Lung (tissue), 12 donors: ENCODE data around the gene ABCG2. TPM values are rescaled to one million over a fixed set of nuclear protein-coding genes. Genes with fewer than 3 reads are reported as not detected.

Source experiments
- ATAC-seq: fragments of 200-7000 bp; cut with Tn5 transposase; one replicate; pipeline ENCODE4 v1.9.1; 2020; ENCODE audit warnings: moderate number of reproducible peaks; ENCODE audit not compliant: insufficient read depth, low FRiP score
- DNase-seq, 3 donors: peaks; one replicate each; pipeline ENCODE4 v3.0.0-alpha.2; 2013 to 2017
- H3K27ac ChIP-seq, 2 donors: one replicate each; pipeline ENCODE4 v1.5.1; 2013; ENCODE audit warnings: mild to moderate bottlenecking in 2 of 2, moderate library complexity in 2 of 2, control low read depth in 1 of 2, inconsistent platforms in 1 of 2, low read depth in 1 of 2, low read length in 1 of 2
- H3K27me3 ChIP-seq, 3 donors: one replicate each; pipeline ENCODE4 v1.5.1; 2013; ENCODE audit warnings: low read length in 2 of 3; ENCODE audit not compliant: control insufficient read depth in 3 of 3, insufficient read depth in 3 of 3
- H3K36me3 ChIP-seq, 4 donors: one replicate each; pipeline ENCODE4 v1.5.1; 2013; ENCODE audit warnings: low read length in 4 of 4, mild to moderate bottlenecking in 1 of 4, moderate library complexity in 1 of 4; ENCODE audit not compliant: control insufficient read depth in 4 of 4, insufficient read depth in 4 of 4
- H3K4me1 ChIP-seq, 5 donors: one replicate each; pipeline ENCODE4 v1.5.1; 2013; ENCODE audit warnings: low read length in 5 of 5, mild to moderate bottlenecking in 2 of 5, moderate library complexity in 1 of 5; ENCODE audit not compliant: control insufficient read depth in 5 of 5, insufficient read depth in 5 of 5
- H3K4me3 ChIP-seq: one replicate; pipeline ENCODE4 v1.5.1; 2013; ENCODE audit warnings: mild to moderate bottlenecking, control low read depth, moderate library complexity
- H3K9ac ChIP-seq, 2 donors: one replicate each; pipeline ENCODE4 v1.5.1; 2013; ENCODE audit warnings: low read length in 2 of 2, control low read depth in 1 of 2; ENCODE audit not compliant: insufficient read depth in 1 of 2
- H3K9me3 ChIP-seq, 4 donors: one replicate each; pipeline ENCODE4 v1.5.1; 2013; ENCODE audit warnings: low read length in 3 of 4, mild to moderate bottlenecking in 1 of 4, moderate library complexity in 1 of 4; ENCODE audit not compliant: control insufficient read depth in 4 of 4, insufficient read depth in 3 of 4
- CTCF ChIP-seq: IDR thresholded peaks from 2 replicates; pipeline ENCODE4 v1.5.1; 2012; ENCODE audit warnings: mild to moderate bottlenecking; ENCODE audit errors: control extremely low read depth, extremely low read depth
- WGBS, 2 donors: extraction: QIAGEN DNeasy Blood & Tissue Kit; methylation state at CpG; one replicate each; pipeline ENCODE4 v1.1.7; 2013; 5-methylcytosine and 5-hydroxymethylcytosine counted together
- polyA plus RNA-seq, 2 donors: library from polyadenylated mRNA; stranded (reverse); fragments of 200-250 nt; gene quantifications; one replicate each; pipeline ENCODE4 v1.2.1, GENCODE V29; 2013
- total RNA-seq, 2 donors: library from RNA; depleted of rRNA in 1 of 2; stranded (reverse); fragments of >200 nt in 1 of 2; gene quantifications; one replicate each; pipeline ENCODE4 v1.2.1, GENCODE V29; 2014 to 2021
- donor health status: control.
- donor health status: control.
- donor health status: Bipolar disorder and iron deficiency.
- donor health status: healthy.
- donor health status: DM: yes; HTN: yes; CAD: no.

ABCG2 gene
- total and polyA plus RNA-seq, 4 donors: 1.0 to 15.7 (median 3.3) TPM

- no peaks in the 10 kb centered on the region for H3K27me3 ChIP-seq
- no peak overlapping the region for H3K9ac ChIP-seq
- H3K27ac ChIP-seq: no peak overlapping the region
- DNase-seq (peak in 2 of 3 donors; percentile 3 to 20), ATAC-seq (no peak)
- H3K9me3 ChIP-seq: no peaks in the 10 kb centered on the region
- peaks cover 0 to 3% (median 0%) of the 10 kb centered on the region in 4 donors for H3K36me3 ChIP-seq
- WGBS, 2 donors: 75 to 82% methylated on average over 4 of the region's 4 CpGs
- no peak overlapping the region for H3K4me3 ChIP-seq
- H3K4me1 ChIP-seq: peaks cover 0 to 8% (median 2%) of the 10 kb centered on the region in 5 donors
- TF ChIP-seq CTCF: no peak
These were observed 53.4 kb downstream of the ABCG2 start for GRCh38 chr4:88104902-88105610.

DNA sequence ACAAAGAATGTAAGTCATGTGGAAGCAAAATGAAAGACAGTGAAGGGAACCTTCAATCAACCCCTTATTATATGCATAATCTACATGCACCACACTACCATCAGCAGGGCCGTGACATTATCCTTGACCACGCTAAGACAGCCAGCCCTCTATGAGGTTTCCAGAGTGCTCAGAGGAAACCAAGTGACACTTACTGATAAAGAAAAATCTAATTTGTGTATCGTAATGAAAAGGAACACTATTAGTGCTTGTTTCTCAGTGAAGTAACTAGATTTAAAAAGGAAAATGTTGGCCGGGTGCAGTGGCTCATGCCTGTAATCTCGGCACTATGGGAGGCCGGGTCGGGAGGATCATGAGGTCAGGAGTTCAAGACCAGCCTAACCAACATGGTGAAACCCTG, 56.4 kb downstream of the ABCG2 start:
- Histone ChIP-seq H3K4me1 (peaks cover 0 to under 1% (median 0%) of the 10 kb centered on the region in 5 donors), H3K4me3 (no peak overlapping the region), H3K27ac (no peak overlapping the region), H3K36me3 (peaks cover 0 to 7% (median 3%) of the 10 kb centered on the region in 4 donors), H3K9ac (no peak overlapping the region), H3K9me3 (no peaks in the 10 kb centered on the region), H3K27me3 (no peaks in the 10 kb centered on the region)
- 79 to 85% methylated on average over 7 of the region's 7 CpGs for WGBS, 2 donors
- no peak for TF ChIP-seq CTCF
- ATAC-seq (no peak), DNase-seq (no peak)

DNA sequence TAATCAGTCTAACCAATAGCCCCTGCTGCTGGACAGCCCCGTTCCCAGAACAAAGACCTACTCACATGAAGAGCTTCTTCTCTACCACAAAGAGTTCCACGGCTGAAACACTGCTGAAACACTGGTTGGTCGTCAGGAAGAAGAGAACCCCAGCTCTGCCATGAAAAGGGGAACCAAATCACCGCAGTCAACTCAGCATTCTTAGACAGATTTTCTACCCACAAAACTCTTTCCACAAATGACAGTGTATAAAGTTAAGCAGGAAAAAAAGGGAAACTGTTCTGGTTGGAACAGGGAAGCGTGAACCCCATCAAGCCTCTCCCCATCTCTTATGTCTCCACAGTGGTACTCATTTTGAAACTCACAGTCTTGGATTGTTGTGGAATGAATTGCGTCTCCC, 57.3 kb downstream of the ABCG2 start:
- H3K9me3 ChIP-seq: no peaks in the 10 kb centered on the region
- H3K4me1 ChIP-seq: no peaks in the 10 kb centered on the region
- WGBS, 2 donors: 49 to 68% methylated on average over 6 of the region's 6 CpGs
- no peaks in the 10 kb centered on the region for H3K27me3 ChIP-seq
- no peak overlapping the region for H3K9ac ChIP-seq
- TF ChIP-seq CTCF: no peak
- peak in 2 of 3 donors; percentile 9 to 15 for DNase-seq
- H3K36me3 ChIP-seq: peaks cover 0 to 7% (median 1%) of the 10 kb centered on the region in 4 donors
- no peak overlapping the region for H3K27ac ChIP-seq
- ATAC-seq: peak; percentile 34
- no peak overlapping the region for H3K4me3 ChIP-seq
